Type B pancreatic cell (in vitro differentiated cells): Measurements from ENCODE around the gene SSR4. TPM values are rescaled to one million over a fixed set of nuclear protein-coding genes. Genes with fewer than 3 reads are reported as not detected.

Experiments used
- DNase-seq: peaks from one replicate; pipeline ENCODE4 v3.0.0; 2021; ENCODE audit warnings: mixed read lengths; ENCODE audit not compliant: unreplicated experiment; ENCODE audit errors: extremely low spot score
- H3K27ac Mint-ChIP-seq: 2 replicates; pipeline ENCODE4 v1.8.0; 2021; ENCODE audit warnings: mild to moderate bottlenecking, mixed read lengths
- H3K27me3 Mint-ChIP-seq: 2 replicates; pipeline ENCODE4 v1.8.0; 2021; ENCODE audit warnings: mixed read lengths
- H3K36me3 Mint-ChIP-seq: 2 replicates; pipeline ENCODE4 v1.8.0; 2021; ENCODE audit warnings: mixed read lengths
- H3K4me1 Mint-ChIP-seq: one replicate; pipeline ENCODE4 v1.8.0; 2021; ENCODE audit warnings: mixed read lengths; ENCODE audit not compliant: unreplicated experiment
- H3K4me3 Mint-ChIP-seq: 2 replicates; pipeline ENCODE4 v1.8.0; 2021; ENCODE audit warnings: mild to moderate bottlenecking, mixed read lengths
- H3K9me3 Mint-ChIP-seq: 2 replicates; pipeline ENCODE4 v1.8.0; 2021; ENCODE audit warnings: mixed read lengths
- total RNA-seq: library from RNA; stranded (reverse); gene quantifications from 2 replicates; pipeline ENCODE4 v1.2.1, GENCODE V29; 2021; ENCODE audit warnings: low replicate concordance
- TF ChIP-seq, protein P1 (sequence below): fragments of 200-600 bp; sonication (generic); conservative IDR thresholded peaks from 2 replicates; pipeline ENCODE4 v1.5.0; 2021; ENCODE audit warnings: antibody characterized with exemption, mild to moderate bottlenecking

Gene SSR4
- total RNA-seq, 1 donor from 2014 or later = 271 TPM

DNA sequence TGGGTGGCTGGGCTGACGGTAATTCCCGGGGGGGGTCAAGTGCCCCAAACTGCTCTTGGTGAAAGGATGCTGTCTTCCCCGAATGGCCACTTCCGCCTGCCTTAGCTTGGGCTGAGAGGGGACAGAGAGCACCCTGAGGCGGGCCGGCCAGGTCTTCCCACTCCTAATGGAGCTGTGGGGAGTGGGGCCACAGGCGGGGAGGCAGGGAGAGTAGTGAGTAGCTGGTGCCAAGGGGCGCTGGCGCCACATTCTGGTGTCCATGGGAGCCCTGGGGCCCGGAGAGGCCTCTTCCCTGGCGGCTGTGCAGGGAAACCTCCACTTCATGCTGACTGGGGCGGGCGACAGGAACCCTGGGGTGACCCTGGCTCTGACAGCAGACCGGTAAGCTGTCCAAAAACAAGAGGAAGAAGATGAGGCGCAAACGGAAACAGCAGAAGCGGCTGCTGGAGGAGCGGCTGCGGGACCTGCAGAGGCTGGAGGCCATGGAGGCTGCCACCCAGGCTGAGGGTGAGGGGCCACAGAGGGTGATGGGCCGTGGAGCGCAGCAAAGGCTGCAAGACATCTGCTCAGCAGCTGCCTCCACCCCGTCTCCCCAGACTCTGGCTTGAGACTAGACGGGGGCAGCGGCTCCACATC, 11.0 kb upstream of the SSR4 start:
- Mint-ChIP-seq H3K4me3 (no peak overlapping the region), H3K36me3 (no peaks in the 10 kb centered on the region), H3K9me3 (no peaks in the 10 kb centered on the region), H3K4me1 (no peaks in the 10 kb centered on the region), H3K27ac (no peak overlapping the region), H3K27me3 (no peaks in the 10 kb centered on the region)
- TF ChIP-seq, protein P1, sequence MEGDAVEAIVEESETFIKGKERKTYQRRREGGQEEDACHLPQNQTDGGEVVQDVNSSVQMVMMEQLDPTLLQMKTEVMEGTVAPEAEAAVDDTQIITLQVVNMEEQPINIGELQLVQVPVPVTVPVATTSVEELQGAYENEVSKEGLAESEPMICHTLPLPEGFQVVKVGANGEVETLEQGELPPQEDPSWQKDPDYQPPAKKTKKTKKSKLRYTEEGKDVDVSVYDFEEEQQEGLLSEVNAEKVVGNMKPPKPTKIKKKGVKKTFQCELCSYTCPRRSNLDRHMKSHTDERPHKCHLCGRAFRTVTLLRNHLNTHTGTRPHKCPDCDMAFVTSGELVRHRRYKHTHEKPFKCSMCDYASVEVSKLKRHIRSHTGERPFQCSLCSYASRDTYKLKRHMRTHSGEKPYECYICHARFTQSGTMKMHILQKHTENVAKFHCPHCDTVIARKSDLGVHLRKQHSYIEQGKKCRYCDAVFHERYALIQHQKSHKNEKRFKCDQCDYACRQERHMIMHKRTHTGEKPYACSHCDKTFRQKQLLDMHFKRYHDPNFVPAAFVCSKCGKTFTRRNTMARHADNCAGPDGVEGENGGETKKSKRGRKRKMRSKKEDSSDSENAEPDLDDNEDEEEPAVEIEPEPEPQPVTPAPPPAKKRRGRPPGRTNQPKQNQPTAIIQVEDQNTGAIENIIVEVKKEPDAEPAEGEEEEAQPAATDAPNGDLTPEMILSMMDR = no peak
- no peak for DNase-seq

DNA sequence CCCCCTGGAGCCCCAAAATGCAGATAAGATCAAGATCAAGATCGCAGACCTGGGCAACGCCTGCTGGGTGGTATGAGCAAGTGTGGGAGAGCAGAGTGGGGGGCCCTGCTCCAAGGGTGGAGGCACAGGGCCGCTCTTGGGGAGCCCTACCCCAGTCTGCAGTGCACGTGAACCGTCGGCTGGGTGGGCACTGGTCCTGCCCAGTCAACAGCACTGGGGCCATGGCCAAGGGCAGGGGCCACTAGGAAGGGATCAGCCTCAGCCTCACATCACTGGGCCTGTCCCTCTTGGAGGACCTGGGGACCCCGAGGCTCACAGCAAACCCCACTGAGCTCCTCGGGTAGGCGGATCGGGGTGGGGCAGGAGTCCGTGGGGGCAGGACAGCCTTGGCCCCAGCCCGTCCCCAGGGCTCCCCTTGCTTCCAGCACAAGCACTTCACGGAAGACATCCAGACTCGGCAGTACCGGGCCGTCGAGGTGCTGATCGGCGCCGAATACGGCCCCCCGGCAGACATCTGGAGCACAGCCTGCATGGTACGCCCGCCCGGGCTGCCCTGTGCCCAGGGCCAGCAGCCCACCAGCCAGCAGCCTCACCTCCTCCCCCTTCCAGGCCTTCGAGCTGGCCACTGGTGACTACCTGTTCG, 10.0 kb upstream of the SSR4 start:
- DNase-seq = no peak
- no peak overlapping the region for H3K27ac Mint-ChIP-seq
- no peaks in the 10 kb centered on the region for H3K4me1 Mint-ChIP-seq
- H3K36me3 Mint-ChIP-seq = no peaks in the 10 kb centered on the region
- no peaks in the 10 kb centered on the region for H3K9me3 Mint-ChIP-seq
- H3K4me3 Mint-ChIP-seq = no peak overlapping the region
- TF ChIP-seq, protein P1 = no peak
- no peaks in the 10 kb centered on the region for H3K27me3 Mint-ChIP-seq

DNA sequence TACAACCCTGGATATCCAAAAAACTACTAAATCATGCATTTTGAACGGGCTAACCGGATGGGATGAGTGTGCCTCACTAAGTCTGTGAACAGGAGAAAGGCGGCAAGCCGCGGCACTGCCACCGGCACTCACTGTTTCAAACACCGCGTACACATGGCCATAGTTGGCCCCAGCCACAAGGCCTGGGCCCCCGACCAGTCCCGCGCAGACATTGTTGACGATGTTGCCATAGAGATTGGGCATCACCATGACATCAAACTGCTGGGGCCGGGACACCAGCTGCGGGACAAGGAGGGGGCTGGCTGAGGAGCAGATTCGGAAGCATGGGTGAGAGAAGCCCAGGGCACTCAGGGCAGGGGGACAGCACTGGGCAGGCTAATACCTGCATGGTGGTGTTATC, 7.8 kb upstream of the SSR4 start:
- Mint-ChIP-seq H3K27me3 (no peaks in the 10 kb centered on the region), H3K4me3 (no peak overlapping the region), H3K4me1 (no peaks in the 10 kb centered on the region), H3K36me3 (no peaks in the 10 kb centered on the region), H3K9me3 (no peaks in the 10 kb centered on the region), H3K27ac (no peak overlapping the region)
- no peak for DNase-seq
- TF ChIP-seq, protein P1 = no peak

DNA sequence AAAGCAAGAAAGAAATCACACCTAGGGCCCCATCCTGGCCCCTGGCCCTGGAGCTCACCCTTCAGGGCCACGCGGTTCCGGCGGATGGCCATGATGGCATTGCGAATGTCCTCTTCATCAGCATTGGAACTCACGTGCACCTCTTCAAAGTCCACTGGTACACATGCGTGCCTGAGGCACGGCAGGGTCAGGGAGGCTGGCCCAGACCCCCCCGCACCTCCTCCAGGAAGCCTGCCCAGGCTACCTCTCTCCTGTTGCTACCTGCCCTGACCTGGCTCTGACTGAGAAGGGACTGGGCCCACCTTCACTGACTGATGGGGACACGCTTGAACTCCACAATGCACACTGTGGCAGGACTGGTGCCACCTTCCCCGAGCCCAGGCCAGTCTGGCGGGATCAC, 4.8 kb upstream of the SSR4 start:
- Mint-ChIP-seq H3K4me3 (no peak overlapping the region), H3K27me3 (no peaks in the 10 kb centered on the region), H3K27ac (no peak overlapping the region), H3K9me3 (no peaks in the 10 kb centered on the region), H3K4me1 (peaks cover 5% of the 10 kb centered on the region), H3K36me3 (no peaks in the 10 kb centered on the region)
- TF ChIP-seq, protein P1 = no peak
- DNase-seq = no peak

DNA sequence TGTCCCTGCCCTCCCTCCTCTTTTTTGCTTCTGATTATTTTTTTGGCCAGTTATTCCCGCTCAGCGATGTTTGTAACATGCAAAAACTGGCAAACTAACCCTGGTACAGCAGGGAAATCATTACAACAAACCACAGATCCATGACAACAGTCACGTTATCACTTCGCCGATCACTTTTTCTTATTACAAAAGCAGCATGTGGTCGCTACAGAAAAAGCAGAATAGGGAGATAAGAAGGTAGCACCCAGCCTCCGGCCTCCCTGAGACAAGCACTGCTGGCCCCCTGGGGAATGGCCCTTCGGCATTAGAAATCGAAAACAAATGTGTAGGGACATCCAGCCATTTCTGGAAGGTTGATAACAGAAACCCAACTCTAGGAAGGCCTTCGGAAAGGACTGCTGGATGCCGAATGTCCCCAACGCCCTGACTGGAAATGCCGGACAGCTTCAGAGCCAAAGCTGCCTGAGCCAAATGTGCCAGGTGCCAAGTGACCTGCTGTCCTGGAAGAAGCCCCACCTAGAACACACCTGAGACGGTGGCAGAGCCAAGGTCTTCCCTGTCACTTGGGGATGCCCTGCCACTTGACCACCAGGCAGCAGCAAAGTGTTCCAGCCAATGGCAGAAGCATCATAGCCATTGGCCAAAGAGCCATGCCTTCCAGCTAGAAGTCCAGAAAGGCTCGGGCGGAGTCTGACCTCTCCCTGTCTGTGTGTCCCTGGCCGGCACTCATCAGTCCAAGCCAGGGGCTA, 3.2 kb upstream of the SSR4 start:
- H3K27ac Mint-ChIP-seq = no peak overlapping the region
- no peaks in the 10 kb centered on the region for H3K9me3 Mint-ChIP-seq
- H3K4me3 Mint-ChIP-seq = no peak overlapping the region
- peaks cover 7% of the 10 kb centered on the region for H3K4me1 Mint-ChIP-seq
- no peaks in the 10 kb centered on the region for H3K27me3 Mint-ChIP-seq
- no peaks in the 10 kb centered on the region for H3K36me3 Mint-ChIP-seq
- TF ChIP-seq, protein P1 = no peak
- no peak for DNase-seq
